ENCODE data around the gene ACAP3. TPM values are rescaled to one million over a fixed set of nuclear protein-coding genes. Genes with fewer than 3 reads are reported as not detected.

The ACAP3 gene
- polyA plus RNA-seq, 2 donors: 47.7 to 120 TPM

DNA sequence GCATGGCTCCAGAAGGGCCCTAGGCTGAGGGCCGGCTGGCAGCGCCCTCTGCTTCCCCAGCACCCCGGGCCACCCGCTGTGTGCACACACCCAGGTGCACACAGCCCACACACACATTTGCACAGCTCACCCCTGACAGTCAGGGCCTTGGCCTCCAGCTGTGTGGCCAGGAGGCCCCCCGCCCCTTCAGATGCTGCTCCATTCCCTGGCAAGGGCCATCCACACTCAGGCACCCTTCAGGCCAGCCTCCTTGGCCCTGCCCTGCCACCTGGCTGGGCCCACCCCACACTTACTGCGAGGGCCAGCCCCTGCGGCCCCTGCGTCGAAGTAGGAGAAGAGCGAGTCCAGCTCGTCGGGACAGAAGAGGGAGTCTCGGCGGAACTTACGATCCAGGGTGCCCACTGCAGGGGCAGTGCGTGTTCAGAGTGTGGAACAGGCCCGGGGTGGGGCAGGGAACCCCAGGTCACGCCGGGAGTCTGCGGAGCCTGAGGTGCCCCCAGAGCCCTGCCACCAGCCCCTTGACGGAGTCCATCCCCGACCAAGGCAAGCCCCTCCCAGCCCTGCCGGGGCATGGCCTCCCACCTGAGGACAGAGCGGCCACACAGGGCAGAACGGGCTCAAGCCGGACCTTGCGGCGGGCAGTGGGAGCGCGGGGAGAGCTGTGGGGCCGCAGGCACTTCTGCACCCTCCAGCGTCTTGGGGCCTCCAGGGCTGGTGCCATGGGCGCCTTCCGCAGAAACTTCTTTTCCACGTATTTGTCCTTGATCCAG is 12.4 kb downstream of the ACAP3 start:
- Histone ChIP-seq H3K27ac (ENCODE audit: low read depth in 2 of 2, low read length in 1 of 2) (no peak overlapping the region), H3K4me3 (ENCODE audit: low read depth in 1 of 2, low read length in 2 of 2) (no peak overlapping the region), H3K27me3 (ENCODE audit: control insufficient read depth in 1 of 2, insufficient read depth in 2 of 2, low read length in 2 of 2) (no peaks in the 10 kb centered on the region), H3K9me3 (ENCODE audit: control insufficient read depth in 2 of 2, insufficient read depth in 1 of 2, low read depth in 1 of 2, low read length in 1 of 2) (peaks cover 0 to 3% of the 10 kb centered on the region in 2 donors), H3K4me1 (ENCODE audit: control insufficient read depth in 2 of 2, insufficient read depth in 2 of 2, low read length in 1 of 2) (peaks cover 0 to 10% of the 10 kb centered on the region in 2 donors), H3K36me3 (ENCODE audit: control insufficient read depth in 2 of 2, insufficient read depth in 2 of 2, low read length in 1 of 2) (peaks cover 0 to 49% of the 10 kb centered on the region in 2 donors)
- 92 to 96% methylated on average over 35 of the region's 35 CpGs for whole genome bisulfite sequencing, 2 donors

GRCh38 chr1:1294250-1294890 is 13.4 kb downstream of the ACAP3 start:
- Histone ChIP-seq H3K4me3 (ENCODE audit: low read depth in 1 of 2, low read length in 2 of 2) (no peak overlapping the region), H3K4me1 (ENCODE audit: control insufficient read depth in 2 of 2, insufficient read depth in 2 of 2, low read length in 1 of 2) (peaks cover 0 to 4% of the 10 kb centered on the region in 2 donors), H3K27ac (ENCODE audit: low read depth in 2 of 2, low read length in 1 of 2) (no peak overlapping the region), H3K36me3 (ENCODE audit: control insufficient read depth in 2 of 2, insufficient read depth in 2 of 2, low read length in 1 of 2) (peaks cover 0 to 44% of the 10 kb centered on the region in 2 donors), H3K9me3 (ENCODE audit: control insufficient read depth in 2 of 2, insufficient read depth in 1 of 2, low read depth in 1 of 2, low read length in 1 of 2) (peaks cover 0 to 3% of the 10 kb centered on the region in 2 donors), H3K27me3 (ENCODE audit: control insufficient read depth in 1 of 2, insufficient read depth in 2 of 2, low read length in 2 of 2) (no peaks in the 10 kb centered on the region)
- 90 to 93% methylated on average over 56 to 58 of the region's 58 CpGs for WGBS, 2 donors

- WGBS, 2 donors: 80 to 82% methylated on average over 86 to 94 of the region's 94 CpGs
- H3K36me3 ChIP-seq (ENCODE audit: control insufficient read depth in 2 of 2, insufficient read depth in 2 of 2, low read length in 1 of 2): peaks cover 0 to 42% of the 10 kb centered on the region in 2 donors
- no peaks in the 10 kb centered on the region for H3K27me3 ChIP-seq (ENCODE audit: control insufficient read depth in 1 of 2, insufficient read depth in 2 of 2, low read length in 2 of 2)
- H3K27ac ChIP-seq (ENCODE audit: low read depth in 2 of 2, low read length in 1 of 2): peak overlapping the region in 1 of 2 donors; percentile 25
- no peak overlapping the region for H3K4me3 ChIP-seq (ENCODE audit: low read depth in 1 of 2, low read length in 2 of 2)
- H3K4me1 ChIP-seq (ENCODE audit: control insufficient read depth in 2 of 2, insufficient read depth in 2 of 2, low read length in 1 of 2): peaks cover 0 to 4% of the 10 kb centered on the region in 2 donors
- H3K9me3 ChIP-seq (ENCODE audit: control insufficient read depth in 2 of 2, insufficient read depth in 1 of 2, low read depth in 1 of 2, low read length in 1 of 2): peaks cover 0 to 3% of the 10 kb centered on the region in 2 donors
Observed at GRCh38 chr1:1293263-1294249, 14.2 kb downstream of the ACAP3 start.

GRCh38 chr1:1292851-1293250 is 14.9 kb downstream of the ACAP3 start:
- peaks cover 0 to 38% of the 10 kb centered on the region in 2 donors for H3K36me3 ChIP-seq (ENCODE audit: control insufficient read depth in 2 of 2, insufficient read depth in 2 of 2, low read length in 1 of 2)
- H3K27ac ChIP-seq (ENCODE audit: low read depth in 2 of 2, low read length in 1 of 2): peak overlapping the region in 1 of 2 donors; percentile 25
- no peaks in the 10 kb centered on the region for H3K27me3 ChIP-seq (ENCODE audit: control insufficient read depth in 1 of 2, insufficient read depth in 2 of 2, low read length in 2 of 2)
- peaks cover 0 to 4% of the 10 kb centered on the region in 2 donors for H3K4me1 ChIP-seq (ENCODE audit: control insufficient read depth in 2 of 2, insufficient read depth in 2 of 2, low read length in 1 of 2)
- H3K4me3 ChIP-seq (ENCODE audit: low read depth in 1 of 2, low read length in 2 of 2): no peak overlapping the region
- WGBS, 2 donors: 90 to 94% methylated on average over 18 of the region's 18 CpGs
- peaks cover 0 to 3% of the 10 kb centered on the region in 2 donors for H3K9me3 ChIP-seq (ENCODE audit: control insufficient read depth in 2 of 2, insufficient read depth in 1 of 2, low read depth in 1 of 2, low read length in 1 of 2)

GRCh38 chr1:1292442-1292779 is 15.3 kb downstream of the ACAP3 start:
- peaks cover 0 to 35% of the 10 kb centered on the region in 2 donors for H3K36me3 ChIP-seq (ENCODE audit: control insufficient read depth in 2 of 2, insufficient read depth in 2 of 2, low read length in 1 of 2)
- no peaks in the 10 kb centered on the region for H3K27me3 ChIP-seq (ENCODE audit: control insufficient read depth in 1 of 2, insufficient read depth in 2 of 2, low read length in 2 of 2)
- H3K9me3 ChIP-seq (ENCODE audit: control insufficient read depth in 2 of 2, insufficient read depth in 1 of 2, low read depth in 1 of 2, low read length in 1 of 2): peaks cover 0 to 3% of the 10 kb centered on the region in 2 donors
- H3K27ac ChIP-seq (ENCODE audit: low read depth in 2 of 2, low read length in 1 of 2): no peak overlapping the region
- H3K4me1 ChIP-seq (ENCODE audit: control insufficient read depth in 2 of 2, insufficient read depth in 2 of 2, low read length in 1 of 2): peaks cover 0 to 4% of the 10 kb centered on the region in 2 donors
- 87 to 89% methylated on average over 9 of the region's 9 CpGs for WGBS, 2 donors
- no peak overlapping the region for H3K4me3 ChIP-seq (ENCODE audit: low read depth in 1 of 2, low read length in 2 of 2)

GRCh38 chr1:1291548-1292441 is 15.9 kb downstream of the ACAP3 start:
- Histone ChIP-seq H3K4me3 (ENCODE audit: low read depth in 1 of 2, low read length in 2 of 2) (no peak overlapping the region), H3K27me3 (ENCODE audit: control insufficient read depth in 1 of 2, insufficient read depth in 2 of 2, low read length in 2 of 2) (peaks cover 0 to 2% of the 10 kb centered on the region in 2 donors), H3K27ac (ENCODE audit: low read depth in 2 of 2, low read length in 1 of 2) (no peak overlapping the region), H3K36me3 (ENCODE audit: control insufficient read depth in 2 of 2, insufficient read depth in 2 of 2, low read length in 1 of 2) (peaks cover 0 to 33% of the 10 kb centered on the region in 2 donors), H3K4me1 (ENCODE audit: control insufficient read depth in 2 of 2, insufficient read depth in 2 of 2, low read length in 1 of 2) (peaks cover 0 to 4% of the 10 kb centered on the region in 2 donors), H3K9me3 (ENCODE audit: control insufficient read depth in 2 of 2, insufficient read depth in 1 of 2, low read depth in 1 of 2, low read length in 1 of 2) (peaks cover 0 to 3% of the 10 kb centered on the region in 2 donors)
- WGBS, 2 donors: 30 to 37% methylated on average over 44 to 45 of the region's 45 CpGs

DNA sequence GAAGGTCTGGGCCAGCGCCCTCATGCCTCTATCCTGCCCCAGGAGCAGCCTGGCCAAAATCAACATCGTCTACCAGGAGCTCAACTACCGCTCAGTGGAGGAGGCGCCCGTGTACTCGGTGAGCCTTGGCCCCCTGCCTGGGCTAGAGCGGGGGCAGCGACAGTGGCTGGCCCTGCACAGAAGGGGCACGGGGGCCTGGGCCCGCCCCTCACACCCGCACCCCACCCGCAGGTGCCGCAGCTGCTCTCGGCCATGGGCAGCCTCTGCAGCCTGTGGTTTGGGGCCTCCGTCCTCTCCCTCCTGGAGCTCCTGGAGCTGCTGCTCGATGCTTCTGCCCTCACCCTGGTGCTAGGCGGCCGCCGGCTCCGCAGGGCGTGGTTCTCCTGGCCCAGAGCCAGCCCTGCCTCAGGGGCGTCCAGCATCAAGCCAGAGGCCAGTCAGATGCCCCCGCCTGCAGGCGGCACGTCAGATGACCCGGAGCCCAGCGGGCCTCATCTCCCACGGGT is 16.7 kb downstream of the ACAP3 start:
- Histone ChIP-seq H3K9me3 (ENCODE audit: control insufficient read depth in 2 of 2, insufficient read depth in 1 of 2, low read depth in 1 of 2, low read length in 1 of 2) (peaks cover 0 to 3% of the 10 kb centered on the region in 2 donors), H3K36me3 (ENCODE audit: control insufficient read depth in 2 of 2, insufficient read depth in 2 of 2, low read length in 1 of 2) (peaks cover 0 to 28% of the 10 kb centered on the region in 2 donors), H3K27me3 (ENCODE audit: control insufficient read depth in 1 of 2, insufficient read depth in 2 of 2, low read length in 2 of 2) (peaks cover 0 to 2% of the 10 kb centered on the region in 2 donors), H3K4me3 (ENCODE audit: low read depth in 1 of 2, low read length in 2 of 2) (no peak overlapping the region), H3K4me1 (ENCODE audit: control insufficient read depth in 2 of 2, insufficient read depth in 2 of 2, low read length in 1 of 2) (peaks cover 0 to 4% of the 10 kb centered on the region in 2 donors), H3K27ac (ENCODE audit: low read depth in 2 of 2, low read length in 1 of 2) (no peak overlapping the region)
- WGBS, 2 donors: 35 to 39% methylated on average over 18 to 28 of the region's 28 CpGs

DNA sequence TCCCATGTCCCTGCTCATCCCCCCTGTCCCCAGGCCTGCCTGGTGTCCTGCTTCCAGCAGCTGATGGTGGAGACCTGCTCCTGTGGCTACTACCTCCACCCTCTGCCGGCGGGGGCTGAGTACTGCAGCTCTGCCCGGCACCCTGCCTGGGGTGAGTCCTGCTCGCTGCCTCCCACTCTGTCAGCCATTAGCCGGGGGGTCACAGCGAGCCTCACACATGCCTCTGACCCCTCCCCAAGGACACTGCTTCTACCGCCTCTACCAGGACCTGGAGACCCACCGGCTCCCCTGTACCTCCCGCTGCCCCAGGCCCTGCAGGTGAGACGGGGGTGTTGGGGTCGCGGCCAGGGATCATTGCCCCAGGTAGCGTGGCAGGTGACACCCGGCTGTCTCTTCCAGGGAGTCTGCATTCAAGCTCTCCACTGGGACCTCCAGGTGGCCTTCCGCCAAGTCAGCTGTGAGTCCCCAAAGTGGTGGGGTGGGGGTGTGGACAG is 17.4 kb downstream of the ACAP3 start:
- H3K27me3 ChIP-seq (ENCODE audit: control insufficient read depth in 1 of 2, insufficient read depth in 2 of 2, low read length in 2 of 2): peaks cover 0 to 2% of the 10 kb centered on the region in 2 donors
- H3K9me3 ChIP-seq (ENCODE audit: control insufficient read depth in 2 of 2, insufficient read depth in 1 of 2, low read depth in 1 of 2, low read length in 1 of 2): peaks cover 0 to 3% of the 10 kb centered on the region in 2 donors
- H3K27ac ChIP-seq (ENCODE audit: low read depth in 2 of 2, low read length in 1 of 2): no peak overlapping the region
- no peak overlapping the region for H3K4me3 ChIP-seq (ENCODE audit: low read depth in 1 of 2, low read length in 2 of 2)
- WGBS, 2 donors: 46 to 53% methylated on average over 15 of the region's 15 CpGs
- peaks cover 0 to 21% of the 10 kb centered on the region in 2 donors for H3K36me3 ChIP-seq (ENCODE audit: control insufficient read depth in 2 of 2, insufficient read depth in 2 of 2, low read length in 1 of 2)
- peaks cover 0 to 9% of the 10 kb centered on the region in 2 donors for H3K4me1 ChIP-seq (ENCODE audit: control insufficient read depth in 2 of 2, insufficient read depth in 2 of 2, low read length in 1 of 2)

Data from esophagus (tissue), 2 donors.